Lower leg skin (tissue), 3 donors: ENCODE results near the gene GJC2.

Experiments
- CTCF ChIP-seq, 3 donors: fragments of 450-650 bp; IDR thresholded peaks; one replicate each; pipeline ENCODE4 v1.5.1; 2016; ENCODE audit warnings: antibody characterized with exemption in 3 of 3, mild to moderate bottlenecking in 3 of 3, moderate library complexity in 2 of 3
- POLR2A ChIP-seq, 2 donors: fragments of 450-650 bp; IDR thresholded peaks; one replicate each; pipeline ENCODE4 v1.6.1; 2016 to 2017; ENCODE audit warnings: antibody characterized with exemption in 2 of 2, mild to moderate bottlenecking in 1 of 2, moderate library complexity in 1 of 2

GRCh38 chr1:228145463-228146416 lies 4.0 kb upstream of the GJC2 start:
- TF ChIP-seq CTCF (IDR thresholded peaks at IDR 0.05) = no peak
- TF ChIP-seq POLR2A (IDR thresholded peaks at IDR 0.05) = no peak
